ENCODE results near the gene ZRANB3.

GRCh38 chr2:135504811-135505210, 26.2 kb downstream of the ZRANB3 start:
- TF ChIP-seq POLR2AphosphoS5 (IDR thresholded peaks at IDR 0.05; ENCODE audit: insufficient read depth, low read depth, low read length): no peak
- no peak for TF ChIP-seq CTCF (IDR thresholded peaks at IDR 0.05; ENCODE audit: extremely low read depth in 1 of 2, insufficient read depth in 1 of 2, low read depth in 1 of 2, low read length in 2 of 2)
- no peak for TF ChIP-seq POLR2A (IDR thresholded peaks at IDR 0.05; ENCODE audit: low read depth, low read length)
- TF ChIP-seq JUN (IDR thresholded peaks at IDR 0.05; ENCODE audit: borderline replicate concordance, insufficient read depth, insufficient read length, low read depth): no peak
- TF ChIP-seq MAX (IDR thresholded peaks at IDR 0.05; ENCODE audit: insufficient read depth, insufficient read length): no peak
- TF ChIP-seq EZH2 (IDR thresholded peaks at IDR 0.05; ENCODE audit: borderline replicate concordance, low read depth, low read length, severe bottlenecking): no peak
- no peak for TF ChIP-seq GATA2 (IDR thresholded peaks at IDR 0.05; ENCODE audit: insufficient read depth, insufficient read length, low read depth, low read length)

Data from endothelial cell of umbilical vein (primary cell).